HK-2 (cell line): ENCODE data around the gene ORM1.
A peak's percentile ranks its signal among the peaks of the same experiment; 100 is the strongest.
"Not testable (repeated sequence)": the region's sequence is repeated elsewhere in the genome, so short reads cannot be mapped to it uniquely, and the experiment has no call there.

Source experiments
- DNase-seq: peaks from one replicate; pipeline ENCODE4 v3.0.0-alpha.2; 2018; ENCODE audit not compliant: unreplicated experiment

ORM1 gene

DNA sequence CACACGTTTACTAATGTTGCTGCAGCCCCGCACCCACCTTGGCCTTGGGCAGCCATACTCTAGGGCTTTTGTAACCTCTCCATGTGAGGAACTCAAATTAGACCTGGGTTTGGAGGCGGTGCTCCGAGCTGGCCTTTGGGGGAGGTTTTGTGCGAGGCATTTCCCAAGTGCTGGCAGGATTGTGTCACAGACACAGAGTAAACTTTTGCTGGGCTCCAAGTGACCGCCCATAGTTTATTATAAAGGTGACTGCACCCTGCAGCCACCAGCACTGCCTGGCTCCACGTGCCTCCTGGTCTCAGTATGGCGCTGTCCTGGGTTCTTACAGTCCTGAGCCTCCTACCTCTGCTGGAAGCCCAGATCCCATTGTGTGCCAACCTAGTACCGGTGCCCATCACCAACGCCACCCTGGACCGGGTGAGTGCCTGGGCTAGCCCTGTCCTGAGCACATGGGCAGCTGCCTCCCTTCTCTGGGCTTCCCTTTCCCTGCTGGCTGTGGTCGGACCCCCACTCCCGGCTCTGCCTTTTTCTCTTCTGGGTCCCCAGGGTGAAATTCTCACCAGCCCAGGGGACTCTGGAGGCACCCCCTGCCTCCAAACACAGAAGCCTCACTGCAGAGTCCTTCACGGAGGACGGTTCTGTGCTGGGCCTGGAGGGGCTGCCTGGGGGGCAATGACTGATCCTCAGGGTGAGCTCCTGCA lies at the start of gene ORM1:
TSS of gene ORM1 (plus strand) at position 268 of the 701 bp plus-strand sequence. CDS start at position 304, 36 bp downstream.
- not testable (repeated sequence) for DNase-seq

DNA sequence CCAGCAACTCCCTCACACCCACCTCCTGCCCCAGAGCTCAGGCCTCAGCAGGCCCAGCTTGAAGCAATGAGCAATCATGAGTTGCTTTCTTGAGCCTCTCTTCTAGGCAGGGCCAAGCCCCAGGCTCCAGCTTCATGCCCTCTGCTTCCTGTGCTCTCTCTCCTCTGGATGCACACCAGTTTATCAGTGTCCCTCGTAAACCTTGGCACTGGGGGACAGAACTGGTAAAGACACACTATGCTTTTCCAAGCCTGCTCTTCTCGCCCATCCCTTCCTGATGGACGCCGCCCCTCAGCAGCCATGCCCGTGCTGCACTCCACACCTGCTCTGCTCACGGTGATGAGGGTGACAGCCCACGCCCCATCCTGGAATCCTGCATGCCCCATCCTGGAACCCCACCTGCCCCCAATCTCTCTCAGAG lies 49.4 kb upstream of the ORM1 start:
- DNase-seq = no peak

DNA sequence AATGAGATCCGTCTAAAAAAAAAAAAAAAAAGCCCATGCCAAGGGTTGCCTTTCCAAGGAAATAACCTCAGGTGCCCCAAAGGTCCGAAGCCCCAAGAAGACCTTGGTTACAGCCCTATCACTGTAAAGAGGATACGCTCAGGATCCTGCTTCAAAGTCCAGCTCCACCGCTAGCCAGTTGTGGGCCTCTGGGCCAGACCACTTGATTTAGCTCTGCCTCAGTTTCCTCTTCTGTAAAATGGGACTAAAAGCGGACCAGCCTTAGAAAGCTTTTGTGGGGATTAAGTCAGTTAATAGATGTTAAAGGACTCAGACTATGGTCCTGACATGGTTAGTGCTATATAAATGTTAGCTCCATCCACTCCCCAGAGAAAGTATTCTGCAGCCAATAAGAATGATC lies 48.7 kb upstream of the ORM1 start:
- DNase-seq = no peak

DNA sequence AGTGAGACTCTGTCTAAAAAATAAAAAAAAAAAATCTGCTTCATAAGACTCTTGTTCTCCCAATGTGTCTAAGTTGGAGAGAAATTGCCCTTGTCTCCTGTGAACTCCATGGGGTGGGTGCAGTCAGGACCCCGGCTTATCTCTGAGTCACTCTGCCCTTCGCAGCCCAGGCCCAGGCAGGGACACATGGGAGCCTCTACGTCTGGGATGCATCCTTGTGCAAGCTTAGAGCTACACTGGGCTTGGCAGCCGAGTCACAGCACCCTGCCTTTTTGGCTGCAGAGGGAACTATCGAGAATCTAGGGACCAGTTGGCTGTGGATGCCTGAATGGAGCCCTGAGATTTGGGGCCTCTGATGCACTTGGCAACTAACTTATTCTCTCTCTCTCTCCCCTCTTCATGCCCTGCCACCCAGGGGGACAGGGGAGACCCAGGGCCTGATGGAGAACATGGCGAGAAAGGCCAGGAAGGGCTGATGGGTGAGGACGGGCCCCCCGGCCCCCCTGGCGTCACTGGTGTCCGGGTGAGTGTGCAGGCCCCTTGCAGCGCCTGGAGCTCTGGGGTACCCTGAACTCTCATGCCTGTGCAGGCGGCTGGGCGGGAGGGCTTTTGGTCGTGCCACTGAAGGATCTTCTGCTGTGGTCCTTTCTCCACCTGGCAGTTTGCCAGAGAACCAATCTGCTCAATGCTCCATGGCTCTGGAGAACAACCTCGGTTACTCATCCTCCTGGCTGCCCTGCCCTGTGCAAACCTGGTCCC lies 47.5 kb upstream of the ORM1 start:
- DNase-seq = no peak

DNA sequence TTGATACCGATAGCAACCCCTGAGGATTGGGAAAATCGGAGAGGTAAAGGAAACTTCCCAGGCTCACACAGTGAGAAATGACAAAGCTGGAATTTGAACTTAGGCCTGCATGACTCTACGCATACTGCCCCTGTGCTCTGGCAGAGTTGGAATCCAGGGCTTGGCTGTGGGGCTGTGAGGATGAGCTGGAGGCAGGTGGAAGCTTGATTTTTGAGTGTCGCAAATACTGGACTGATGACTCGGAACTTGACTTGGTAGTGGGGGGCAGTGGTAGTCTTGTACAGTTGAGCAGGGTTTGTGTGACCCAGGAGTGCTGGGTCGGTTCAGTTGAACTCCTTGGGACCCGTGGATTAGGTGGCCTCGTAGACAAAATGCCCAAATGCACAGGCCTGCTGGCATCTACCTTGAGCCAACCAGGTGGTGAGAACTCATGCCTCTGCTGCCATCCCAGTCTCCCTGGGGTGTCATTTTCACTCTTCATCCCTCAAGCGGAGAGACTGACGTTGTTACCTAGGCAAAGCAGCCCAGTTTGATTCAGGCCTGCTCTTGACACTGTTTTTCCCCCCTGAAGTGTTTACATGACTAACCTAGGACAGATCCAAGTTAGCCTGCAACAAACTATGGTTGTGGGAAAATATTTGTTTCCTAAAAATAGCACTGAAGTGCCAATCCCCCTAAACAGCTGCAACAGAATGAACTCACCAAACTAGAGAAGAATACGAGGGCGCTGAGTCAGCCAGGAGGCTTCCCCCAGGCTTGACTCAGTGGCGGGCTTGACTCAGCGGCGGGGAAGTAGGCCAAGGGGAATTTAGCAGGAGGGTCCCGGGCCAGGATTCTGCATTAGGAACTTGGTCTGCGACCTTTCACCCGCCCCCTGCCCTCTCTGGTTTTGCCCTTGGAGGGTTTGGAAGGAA lies 45.7 kb upstream of the ORM1 start:
- peak; percentile 66 for DNase-seq

DNA sequence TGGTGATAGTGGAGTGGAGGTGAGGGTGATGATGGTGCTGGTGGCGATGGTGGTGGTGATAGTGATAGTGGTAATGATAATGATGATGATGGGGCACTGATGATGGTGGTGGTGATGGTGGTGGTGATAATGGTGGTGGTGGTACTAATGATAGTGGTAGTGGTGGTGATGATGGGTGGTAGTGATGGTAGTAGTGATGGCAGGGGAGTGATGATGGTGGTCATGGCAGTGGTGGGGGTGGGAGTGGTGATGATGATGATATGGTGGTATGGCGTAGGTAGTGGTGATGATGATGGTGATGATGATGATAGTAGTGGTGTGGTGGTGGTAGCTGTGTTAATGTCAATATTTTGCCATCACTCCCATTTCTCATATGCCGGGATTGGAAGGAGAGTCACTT lies 44.5 kb upstream of the ORM1 start:
- DNase-seq = no peak

DNA sequence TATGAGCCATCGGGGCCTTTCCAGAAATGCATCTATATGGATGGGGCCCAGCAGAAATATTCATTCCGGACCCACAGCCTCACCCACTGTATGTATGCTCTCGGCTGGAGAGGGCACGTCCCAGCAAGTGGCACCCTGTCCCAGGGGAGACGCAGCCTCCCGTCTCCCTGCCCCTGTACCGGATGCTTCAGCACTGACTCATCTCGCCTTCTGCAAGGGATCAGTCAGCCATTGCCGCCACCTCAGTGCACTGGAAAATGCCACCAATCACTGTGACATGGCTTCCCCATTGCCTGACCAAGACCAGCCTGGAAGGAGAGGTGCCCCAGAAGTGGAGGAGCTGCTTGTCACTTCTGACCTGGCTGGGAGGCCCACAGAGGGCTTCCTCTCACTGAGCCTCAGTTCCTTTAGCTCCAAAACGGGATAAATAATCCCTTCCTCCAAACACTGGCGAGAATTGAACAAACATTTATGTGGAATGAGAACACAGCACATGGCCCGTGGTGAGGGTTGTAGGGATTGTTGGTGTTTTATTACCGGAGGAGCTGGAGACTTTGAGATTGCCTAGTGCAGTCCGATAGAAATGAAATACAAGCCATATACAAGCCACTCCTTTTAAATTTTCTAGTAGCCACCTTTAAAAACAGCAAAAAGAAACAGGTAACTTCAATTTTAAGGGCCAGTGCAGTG lies 43.9 kb upstream of the ORM1 start:
- peak; percentile 87 for DNase-seq

DNA sequence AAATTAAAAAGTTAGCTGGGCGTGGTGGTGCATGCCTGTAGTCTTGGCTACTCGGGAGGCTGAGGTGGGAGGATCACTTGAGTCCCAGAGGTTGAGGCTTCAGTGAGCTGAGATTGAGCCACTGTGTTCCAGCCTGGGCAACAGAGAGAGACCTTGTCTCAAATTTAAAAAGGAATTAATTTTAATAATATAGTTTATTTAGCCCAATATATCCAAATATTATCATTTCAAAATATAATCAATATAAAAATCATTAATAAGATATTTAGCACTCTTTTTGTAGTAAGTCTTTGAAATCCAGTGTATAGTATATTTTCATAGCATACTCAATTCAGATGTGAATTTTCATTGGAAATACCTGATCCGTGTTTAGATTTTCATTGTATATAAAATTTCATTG lies 43.2 kb upstream of the ORM1 start:
- no peak for DNase-seq

DNA sequence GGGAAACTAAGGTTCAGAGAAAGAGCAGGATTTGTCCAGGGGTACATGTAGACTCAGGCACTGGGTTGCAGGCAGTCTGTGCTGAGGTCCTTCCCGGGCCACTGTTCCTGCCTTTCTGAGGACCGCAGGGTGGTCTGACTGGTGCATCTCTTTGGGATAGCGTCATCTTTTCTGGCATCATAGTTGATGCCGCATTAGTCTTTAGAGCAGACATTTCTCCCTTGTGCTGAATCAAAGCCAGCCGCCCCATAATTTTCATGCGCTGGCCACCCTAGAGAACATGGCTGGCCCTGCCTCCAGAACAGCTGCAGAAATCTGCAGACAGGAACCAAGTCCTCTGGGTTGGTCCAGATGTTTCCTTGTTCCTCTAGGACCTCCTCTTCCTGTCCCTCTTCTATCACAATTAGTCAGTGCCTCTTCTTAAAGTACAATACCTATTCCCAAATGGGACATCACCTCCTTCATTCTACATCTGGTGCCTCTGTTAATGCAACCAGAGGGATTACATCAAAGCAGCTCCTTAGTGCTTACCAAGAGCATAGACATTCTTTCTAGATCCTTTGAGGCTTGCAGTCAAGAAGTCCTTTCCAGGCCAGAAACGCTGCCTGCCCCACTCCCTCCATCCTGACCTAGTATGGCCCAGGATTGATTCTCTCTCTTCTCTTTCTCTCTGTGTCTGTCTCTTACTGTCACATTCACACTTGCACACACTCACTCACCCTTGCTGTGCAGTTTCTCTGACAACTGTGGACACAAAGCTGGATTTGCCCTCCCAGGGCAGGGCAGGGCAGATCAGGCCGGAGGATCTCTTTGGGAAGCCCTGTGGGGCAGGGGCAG lies 42.0 kb upstream of the ORM1 start:
- DNase-seq = no peak

DNA sequence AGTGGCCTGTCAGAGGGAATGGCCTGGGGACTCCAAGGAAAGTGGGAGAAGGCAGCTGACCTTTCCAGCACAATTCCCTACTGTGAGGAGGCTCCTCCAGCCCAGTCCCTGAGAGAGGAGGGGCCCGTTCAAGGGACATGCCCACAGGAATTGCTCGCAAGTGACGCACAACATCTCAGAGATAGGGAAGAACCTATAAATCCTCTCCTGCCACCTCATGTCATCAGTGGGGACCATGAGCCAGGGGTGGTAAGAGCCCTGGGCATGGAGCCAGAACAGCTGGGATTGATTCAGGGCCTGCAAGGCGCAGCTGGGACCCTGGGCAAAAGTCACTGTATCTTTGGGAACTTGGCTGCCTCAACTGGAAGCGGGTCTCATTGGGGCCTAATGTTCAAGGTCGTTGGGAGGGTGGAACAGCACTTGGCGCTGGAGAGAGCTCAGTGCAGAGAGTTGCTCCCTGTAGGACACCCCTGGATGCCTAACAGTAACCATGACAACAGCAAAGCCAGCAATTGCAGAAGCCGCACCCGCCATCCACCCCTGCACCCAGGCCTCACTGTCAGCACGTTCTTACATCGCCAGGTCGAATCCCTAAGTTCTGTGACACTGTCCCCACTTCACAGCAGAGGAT lies 41.3 kb upstream of the ORM1 start:
- DNase-seq = no peak

DNA sequence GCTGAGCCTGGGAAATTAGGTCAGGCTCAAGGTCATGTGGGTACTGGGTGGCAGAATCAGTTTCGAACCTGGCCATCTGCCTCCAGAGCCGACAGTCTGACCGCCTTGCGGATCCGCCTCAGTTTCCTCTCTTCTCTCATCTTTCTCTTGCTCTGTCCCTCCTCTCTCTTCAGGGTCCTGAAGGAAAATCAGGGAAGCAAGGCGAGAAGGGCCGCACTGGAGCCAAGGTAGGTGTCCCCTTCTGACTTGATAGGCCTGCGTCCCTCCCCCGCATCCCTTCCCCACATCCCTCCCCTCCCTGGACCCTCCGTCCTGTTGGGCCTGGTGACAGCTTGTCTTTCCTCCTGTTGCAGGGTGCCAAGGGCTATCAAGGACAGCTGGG lies 40.8 kb upstream of the ORM1 start:
- DNase-seq = no peak

DNA sequence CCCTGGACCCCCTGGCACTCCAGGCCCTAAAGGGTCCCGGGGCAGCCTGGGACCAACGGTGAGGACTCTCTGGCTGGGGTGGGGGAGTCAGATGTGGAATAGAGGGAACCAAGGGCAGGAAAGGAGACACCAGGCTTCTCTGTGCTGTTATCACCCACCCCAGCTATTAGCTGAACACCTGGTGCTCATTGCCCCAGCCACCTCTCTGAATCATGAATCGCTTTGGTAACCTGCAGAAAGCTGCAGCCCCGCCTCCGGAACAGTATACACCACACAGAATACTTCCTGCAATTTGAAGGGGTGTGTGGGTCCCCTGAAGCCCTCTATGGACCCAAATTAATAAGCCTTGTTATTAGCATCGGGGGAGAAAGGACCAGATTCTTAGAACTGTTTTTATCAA lies 40.4 kb upstream of the ORM1 start:
- no peak for DNase-seq

DNA sequence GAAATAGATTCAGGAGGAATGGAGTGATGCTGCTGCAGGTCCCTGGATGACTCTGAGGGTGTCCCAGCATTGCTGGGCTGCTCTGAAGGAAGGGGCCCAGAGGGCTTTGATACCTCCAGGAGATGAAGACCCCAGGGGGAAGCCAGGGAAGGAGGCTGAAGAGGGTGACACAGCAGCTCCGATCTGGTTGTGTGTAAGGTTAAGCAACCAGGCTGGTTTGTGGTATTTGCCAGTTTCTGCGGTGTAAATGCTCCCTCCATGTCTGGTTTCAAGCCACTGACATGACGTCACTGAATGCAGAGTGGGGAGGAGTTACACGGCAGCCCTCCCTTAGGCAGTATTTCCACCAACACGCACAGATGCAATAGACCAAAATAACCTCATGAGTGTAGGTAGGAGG lies 40.0 kb upstream of the ORM1 start:
- DNase-seq = no peak

DNA sequence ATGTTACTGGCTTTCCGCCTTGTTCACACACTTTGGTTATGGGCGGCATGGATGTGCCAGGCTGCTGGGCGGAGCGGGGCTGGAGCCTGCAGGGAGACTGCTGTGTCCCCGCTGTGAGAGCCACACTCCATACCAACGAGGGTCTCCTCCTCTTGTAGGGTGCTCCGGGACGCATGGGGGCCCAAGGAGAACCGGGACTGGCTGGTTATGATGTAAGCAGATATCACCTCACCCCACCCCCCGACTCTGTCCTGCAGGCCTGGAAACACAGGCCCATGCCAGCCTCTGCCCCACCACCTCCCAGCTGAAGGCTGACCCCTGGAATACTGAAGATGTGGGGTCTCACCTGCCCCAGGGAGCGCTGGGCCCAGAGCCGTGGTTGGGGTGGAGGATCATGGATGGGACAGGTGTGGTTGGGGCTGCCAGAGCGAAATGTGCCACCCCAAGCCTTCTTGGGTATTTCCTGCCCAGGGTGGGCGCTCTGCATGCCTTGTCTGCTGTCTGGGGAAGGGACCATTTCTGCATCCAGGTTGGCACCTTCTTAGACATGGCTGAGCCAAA lies 39.3 kb upstream of the ORM1 start:
- DNase-seq = no peak

DNA sequence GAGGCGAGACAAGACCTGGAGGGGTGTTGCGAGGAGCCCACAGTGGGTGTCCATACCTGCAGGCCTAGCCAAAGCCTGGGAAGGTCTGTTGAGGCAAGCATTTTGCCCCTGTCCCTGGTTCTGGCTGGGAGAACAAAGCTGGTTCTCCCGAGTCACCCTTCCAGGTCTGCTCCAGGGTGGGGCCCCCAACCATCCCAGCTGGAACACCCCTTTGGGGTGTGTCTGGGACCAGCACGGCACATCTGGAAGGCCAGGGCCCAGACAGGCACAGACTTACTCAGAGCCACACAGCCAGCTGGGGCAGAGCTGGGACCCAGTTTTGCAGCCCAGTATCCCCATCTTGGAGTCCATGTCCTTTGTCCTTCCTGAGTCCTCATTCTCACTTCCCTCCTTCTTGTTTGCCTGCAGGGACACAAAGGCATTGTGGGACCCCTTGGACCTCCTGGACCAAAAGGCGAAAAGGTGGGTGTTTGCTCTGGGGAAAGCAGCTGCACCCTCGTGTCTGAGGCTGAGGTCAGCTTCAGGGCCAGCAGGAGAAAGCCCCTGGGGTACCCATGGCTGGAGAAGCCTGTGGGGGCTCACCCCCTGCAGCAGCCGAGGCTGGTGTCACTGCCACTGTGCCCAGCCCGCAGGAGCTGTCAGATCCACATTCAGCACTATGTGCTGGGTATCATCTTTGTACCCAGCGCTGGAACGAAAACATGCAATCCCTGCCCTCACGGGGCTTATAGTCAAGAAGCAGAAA lies 38.4 kb upstream of the ORM1 start:
- no peak for DNase-seq

DNA sequence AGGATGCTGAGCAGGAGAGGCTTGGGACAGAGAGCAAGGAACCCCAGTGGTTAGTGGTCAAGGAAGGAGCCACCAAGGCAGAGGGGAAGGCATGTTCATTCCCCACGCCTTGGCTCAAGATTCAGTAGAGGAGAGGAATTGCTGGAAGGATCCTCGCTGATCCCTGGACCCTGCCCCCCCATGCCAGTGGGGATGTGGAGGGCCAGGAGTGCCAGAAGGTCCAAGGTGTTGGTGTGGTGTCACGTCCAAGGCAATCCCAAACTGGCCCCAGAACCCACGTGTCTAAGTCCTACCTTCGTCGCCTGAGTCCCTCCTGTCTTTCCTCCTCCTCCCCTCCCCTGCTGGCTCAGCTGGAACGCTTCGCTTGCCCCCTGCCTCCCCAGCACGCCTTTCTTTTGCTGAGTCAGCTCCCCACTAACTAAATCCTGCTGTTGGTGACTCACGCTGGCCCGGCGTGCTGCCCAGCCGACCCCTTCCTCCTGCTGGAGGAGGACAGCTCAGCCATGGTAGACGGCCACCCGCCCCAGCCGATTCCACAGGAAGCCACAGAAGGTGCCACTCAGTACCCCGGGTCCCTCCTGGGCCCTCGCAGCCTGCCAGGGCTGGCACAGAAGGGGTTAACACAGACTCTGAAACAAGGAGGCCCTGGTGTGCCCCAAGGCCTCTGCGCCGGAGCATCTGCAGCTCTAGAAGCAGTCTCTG lies 37.6 kb upstream of the ORM1 start:
- DNase-seq = peak; percentile 92

DNA sequence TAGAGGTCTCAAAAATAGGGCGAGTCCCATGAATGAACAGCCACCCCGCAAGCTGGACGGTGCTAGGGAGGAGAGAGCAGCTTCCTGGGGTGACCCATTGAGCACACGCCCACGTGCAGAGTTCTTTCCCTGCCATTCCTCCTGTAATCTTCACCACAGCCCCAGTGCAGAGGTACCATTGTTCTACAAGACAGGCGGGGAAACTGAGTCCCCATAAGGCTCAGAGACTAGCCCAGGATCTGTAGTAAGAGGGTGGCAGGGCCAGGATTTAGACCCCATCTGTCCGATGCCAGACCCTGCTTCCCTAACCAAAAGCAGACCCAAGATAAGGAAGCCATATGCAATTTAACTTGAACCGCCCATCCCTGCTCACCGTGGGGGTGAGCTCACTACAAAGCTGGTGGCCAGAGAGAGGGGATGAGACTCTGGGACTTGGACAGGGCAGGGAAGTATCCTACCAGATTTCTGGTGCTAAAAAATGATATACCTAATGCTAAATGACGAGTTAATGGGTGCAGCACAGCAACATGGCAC lies 36.7 kb upstream of the ORM1 start:
- DNase-seq = no peak

DNA sequence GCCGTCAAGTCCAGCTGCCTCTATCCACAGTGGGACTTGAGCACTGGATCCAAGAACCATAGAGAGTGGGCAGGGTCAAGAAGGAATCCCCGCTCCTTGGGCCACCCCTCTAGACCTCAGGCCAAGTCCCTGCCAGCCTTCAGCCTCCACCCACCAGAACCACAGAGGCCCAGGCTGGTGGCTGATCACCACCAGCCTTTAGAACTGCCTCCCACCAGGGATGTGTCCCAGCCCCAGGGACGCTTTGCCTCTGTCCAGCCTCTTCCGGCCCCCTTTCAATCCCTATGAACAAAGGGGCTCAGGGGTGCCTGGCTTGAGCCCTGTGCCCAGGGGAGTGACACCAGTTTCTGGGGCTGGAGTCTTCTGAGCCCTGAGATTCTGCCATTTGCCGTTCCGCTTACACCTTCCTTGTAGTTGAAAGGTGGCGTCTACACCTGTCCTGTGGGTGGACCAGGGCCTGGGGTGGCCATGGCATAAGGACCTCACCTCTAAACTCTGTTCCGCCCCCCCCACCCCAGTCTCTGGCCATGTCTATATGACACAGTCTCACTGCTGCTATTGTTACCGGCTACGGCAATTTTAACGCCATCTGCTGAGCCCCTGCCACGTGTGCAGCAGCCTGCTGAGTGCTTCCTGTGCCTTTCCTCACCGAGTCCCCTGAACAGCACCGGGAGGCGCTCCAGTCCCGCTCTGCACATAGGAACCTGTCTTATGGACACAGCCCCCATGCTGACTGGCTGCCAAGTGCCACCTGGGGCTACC lies 35.7 kb upstream of the ORM1 start:
- no peak for DNase-seq
